Kidney epithelial cell (primary cell): ENCODE results near the gene MOV10L1. TPM values are rescaled to one million over a fixed set of nuclear protein-coding genes. Genes with fewer than 3 reads are reported as not detected.
"Not testable (repeated sequence)": the region's sequence is repeated elsewhere in the genome, so short reads cannot be mapped to it uniquely, and the experiment has no call there.

Experiments
- DNase-seq: peaks from one replicate; pipeline ENCODE4 v3.0.0-alpha.2; 2010; ENCODE audit warnings: low read depth
- H3K27me3 ChIP-seq: 2 replicates; pipeline ENCODE4 v1.6.0; 2011; ENCODE audit warnings: low read length; ENCODE audit not compliant: control insufficient read depth, insufficient read depth
- H3K36me3 ChIP-seq: 2 replicates; pipeline ENCODE4 v1.5.1; 2011; ENCODE audit warnings: low read length; ENCODE audit not compliant: control insufficient read depth, insufficient read depth
- H3K4me3 ChIP-seq: 2 replicates; pipeline ENCODE4 v1.5.1; 2011; ENCODE audit warnings: low read depth, mild to moderate bottlenecking, control low read depth, low read length
- CTCF ChIP-seq: IDR thresholded peaks from 2 replicates; pipeline ENCODE4 v1.5.1; 2011; ENCODE audit warnings: mild to moderate bottlenecking, moderate library complexity, low read length, control low read depth, inconsistent platforms; ENCODE audit not compliant: insufficient read depth, poor library complexity, severe bottlenecking
- total RNA-seq: library from RNA; depleted of rRNA; stranded (reverse); fragments of >200 nt; gene quantifications from 2 replicates; pipeline ENCODE4 v1.2.3, GENCODE V29; 2015

The MOV10L1 gene
- total RNA-seq, 1 donor from 2014 or later = 1.7 TPM

GRCh38 chr22:50084614-50085021 is 5.2 kb upstream of the MOV10L1 start:
- no peak overlapping the region for H3K4me3 ChIP-seq
- no peak for DNase-seq
- peaks cover 21% of the 10 kb centered on the region for H3K27me3 ChIP-seq
- TF ChIP-seq CTCF = no peak
- no peaks in the 10 kb centered on the region for H3K36me3 ChIP-seq

GRCh38 chr22:50085211-50085972 is 4.4 kb upstream of the MOV10L1 start, which contains the start of gene MLC1:
Gene MLC1, minus strand, starts transcription at chr22:50085426. Its CDS starts 524 bp downstream, at chr22:50084902.
- TF ChIP-seq CTCF = no peak
- H3K27me3 ChIP-seq = peaks cover 18% of the 10 kb centered on the region
- H3K4me3 ChIP-seq = no peak within 1 kb of the TSS
- no peak for DNase-seq
- no peaks in the 10 kb centered on the region for H3K36me3 ChIP-seq

- no peak for TF ChIP-seq CTCF
- no peak for DNase-seq
- Histone ChIP-seq H3K4me3 (no peak overlapping the region), H3K36me3 (no peaks in the 10 kb centered on the region), H3K27me3 (peaks cover 15% of the 10 kb centered on the region)
Observed at GRCh38 chr22:50086526-50086925, 3.3 kb upstream of the MOV10L1 start.

GRCh38 chr22:50086975-50087374 is 2.8 kb upstream of the MOV10L1 start:
- H3K4me3 ChIP-seq, H3K36me3 ChIP-seq, DNase-seq: not testable (repeated sequence)
- peaks cover 15% of the 10 kb centered on the region for H3K27me3 ChIP-seq

- Histone ChIP-seq H3K27me3 (peaks cover 15% of the 10 kb centered on the region), H3K36me3 (no peaks in the 10 kb centered on the region), H3K4me3 (no peak overlapping the region)
- DNase-seq = no peak
- TF ChIP-seq CTCF = no peak
Observed at GRCh38 chr22:50087646-50088045, 2.2 kb upstream of the MOV10L1 start.

- no peak for DNase-seq
- Histone ChIP-seq H3K36me3 (no peaks in the 10 kb centered on the region), H3K4me3 (no peak overlapping the region), H3K27me3 (peaks cover 12% of the 10 kb centered on the region)
- no peak for TF ChIP-seq CTCF
Observed at GRCh38 chr22:50088096-50088495, 1.7 kb upstream of the MOV10L1 start.
